HepG2 (cell line): ENCODE measurements around the gene TBC1D1.

Experiments
- ISX ChIP-seq: sonication (generic); formaldehyde crosslinking; conservative IDR thresholded peaks from 2 replicates; pipeline ENCODE4 v1.5.0; 2020; ENCODE audit warnings: missing genetic modification reagents
- NR2F6 ChIP-seq, 2 experiments: IDR thresholded peaks; 2 replicates each; pipeline ENCODE4 v1.6.1; 2016; ENCODE audit warnings: antibody characterized with exemption in 1 of 2, mild to moderate bottlenecking in 1 of 2
- POLR2A ChIP-seq, 2 experiments: IDR thresholded peaks; 2 replicates each; pipeline ENCODE4 v1.6.1; 2011; ENCODE audit warnings: low read depth in 2 of 2, low read length in 2 of 2, mild to moderate bottlenecking in 1 of 2, moderate library complexity in 1 of 2; ENCODE audit not compliant: insufficient read depth in 1 of 2
- RFXAP ChIP-seq: sonication (generic); formaldehyde crosslinking; IDR thresholded peaks from 2 replicates; pipeline ENCODE4 v1.4.0; 2020; ENCODE audit warnings: missing genetic modification reagents, borderline replicate concordance
- TCF7L2 ChIP-seq: IDR thresholded peaks from 2 replicates; pipeline ENCODE4 v1.6.1; 2011; ENCODE audit warnings: mild to moderate bottlenecking, low read depth, low read length, moderate library complexity
- ZNF552 ChIP-seq: sonication (generic); formaldehyde crosslinking; IDR thresholded peaks from 2 replicates; pipeline ENCODE4 v1.9.0; 2022; ENCODE audit warnings: missing genetic modification reagents, mild to moderate bottlenecking, borderline replicate concordance
- ZNF557 ChIP-seq: sonication (generic); formaldehyde crosslinking; IDR thresholded peaks from 2 replicates; pipeline ENCODE4 v1.4.0; 2020; ENCODE audit warnings: missing genetic modification reagents

GRCh38 chr4:38073596-38074234 is 182.8 kb downstream of the TBC1D1 start:
- TF ChIP-seq ZNF557 (CRISPR knock-in tag) (no peak), POLR2A (IDR thresholded peaks at IDR 0.05; ENCODE audit: insufficient read depth in 1 of 2, low read depth in 2 of 2, low read length in 2 of 2) (no peak), TCF7L2 (no peak), ISX (CRISPR knock-in tag) (no peak), NR2F6 (IDR thresholded peaks at IDR 0.05) (no peak), NR2F6 (CRISPR knock-in tag; IDR thresholded peaks at IDR 0.05) (no peak), ZNF552 (CRISPR knock-in tag) (no peak), RFXAP (CRISPR knock-in tag) (no peak)
